ENCODE results near the gene ZFR. TPM values are rescaled to one million over a fixed set of nuclear protein-coding genes. Genes with fewer than 3 reads are reported as not detected.

The ZFR gene
- total and polyA plus RNA-seq, 9 of the 15 experiments (the other 6 are each of a cell fraction or from before 2014, with no cell fraction given) = 35.5 to 108 (median 71.1) TPM

GRCh38 chr5:32331935-32332274, 112.6 kb downstream of the ZFR start:
- in situ Hi-C loops (cut with MboI) (no loop called here), intact Hi-C loops (cut with micrococcal nuclease) (loop anchor here (10.0 kb wide), 1 partner anchor 283 kb away; no protein-coding TSS in a partner anchor)
- Histone ChIP-seq H3K4me3 (no peak overlapping the region), H4K20me1 (replicated peaks; ENCODE audit: control insufficient read depth, insufficient read depth, low read length) (no peaks in the 10 kb centered on the region), H3K9me1 (ENCODE audit: control insufficient read depth, insufficient read depth, low read length) (no peaks in the 10 kb centered on the region), H3K9me3 (replicated peaks; ENCODE audit: control insufficient read depth, insufficient read depth, low read depth, low read length) (no peaks in the 10 kb centered on the region), H3K36me3 (ENCODE audit: control insufficient read depth, insufficient read depth, low read length) (no peaks in the 10 kb centered on the region), H2AFZ (ENCODE audit: low read depth, low read length) (peak overlapping the region; percentile 18), H3K9ac (ENCODE audit: insufficient read depth in 1 of 2, low read depth in 2 of 2, low read length in 2 of 2) (no peak overlapping the region), H3K79me2 (ENCODE audit: control insufficient read depth, insufficient read depth, low read length) (no peaks in the 10 kb centered on the region), H3K27me3 (ENCODE audit: control insufficient read depth in 2 of 2, insufficient read depth in 2 of 2, low read length in 2 of 2) (no peaks in the 10 kb centered on the region), H3K4me2 (ENCODE audit: insufficient read depth, low read length) (no peak overlapping the region), H3K27ac (ENCODE audit: extremely low read depth, low read depth, low read length) (no peak overlapping the region), H3K4me1 (replicated peaks in 1 of 2; ENCODE audit: control insufficient read depth in 2 of 2, insufficient read depth in 2 of 2, low read length in 2 of 2) (peaks cover 0 to 3% of the 10 kb centered on the region in 2 experiments; a peak in 1 of 5 replicates)
- CTCF ChIA-PET (ENCODE audit: low intra/inter-chr PET ratio) = no interaction called here
- TF ChIP-seq STAT5A (IDR thresholded peaks at IDR 0.05; ENCODE audit: borderline replicate concordance, low read length) = no peak
- TF ChIP-seq PKNOX1 (IDR thresholded peaks at IDR 0.05) = no peak
- TF ChIP-seq TRIM28 (IDR thresholded peaks at IDR 0.05) = no peak
- TF ChIP-seq ADNP (tag; IDR thresholded peaks at IDR 0.05) = no peak
- no peak for TF ChIP-seq TAF15 (IDR thresholded peaks at IDR 0.05; ENCODE audit: low read depth, low read length)
- no peak for TF ChIP-seq EGR1 (conservative IDR thresholded peaks at IDR 0.05)
- no peak for TF ChIP-seq ZNF696 (CRISPR knock-in tag; conservative IDR thresholded peaks at IDR 0.05)
- TF ChIP-seq CREB1 (IDR thresholded peaks at IDR 0.05) = no peak
- TF ChIP-seq CREB1 (CRISPR knock-in tag; IDR thresholded peaks at IDR 0.05) = no peak
- no peak for TF ChIP-seq CBX1 (IDR thresholded peaks at IDR 0.05; ENCODE audit: low read depth)
- no peak for TF ChIP-seq ZNF766 (CRISPR knock-in tag; conservative IDR thresholded peaks at IDR 0.05)
- TF ChIP-seq, protein P1, sequence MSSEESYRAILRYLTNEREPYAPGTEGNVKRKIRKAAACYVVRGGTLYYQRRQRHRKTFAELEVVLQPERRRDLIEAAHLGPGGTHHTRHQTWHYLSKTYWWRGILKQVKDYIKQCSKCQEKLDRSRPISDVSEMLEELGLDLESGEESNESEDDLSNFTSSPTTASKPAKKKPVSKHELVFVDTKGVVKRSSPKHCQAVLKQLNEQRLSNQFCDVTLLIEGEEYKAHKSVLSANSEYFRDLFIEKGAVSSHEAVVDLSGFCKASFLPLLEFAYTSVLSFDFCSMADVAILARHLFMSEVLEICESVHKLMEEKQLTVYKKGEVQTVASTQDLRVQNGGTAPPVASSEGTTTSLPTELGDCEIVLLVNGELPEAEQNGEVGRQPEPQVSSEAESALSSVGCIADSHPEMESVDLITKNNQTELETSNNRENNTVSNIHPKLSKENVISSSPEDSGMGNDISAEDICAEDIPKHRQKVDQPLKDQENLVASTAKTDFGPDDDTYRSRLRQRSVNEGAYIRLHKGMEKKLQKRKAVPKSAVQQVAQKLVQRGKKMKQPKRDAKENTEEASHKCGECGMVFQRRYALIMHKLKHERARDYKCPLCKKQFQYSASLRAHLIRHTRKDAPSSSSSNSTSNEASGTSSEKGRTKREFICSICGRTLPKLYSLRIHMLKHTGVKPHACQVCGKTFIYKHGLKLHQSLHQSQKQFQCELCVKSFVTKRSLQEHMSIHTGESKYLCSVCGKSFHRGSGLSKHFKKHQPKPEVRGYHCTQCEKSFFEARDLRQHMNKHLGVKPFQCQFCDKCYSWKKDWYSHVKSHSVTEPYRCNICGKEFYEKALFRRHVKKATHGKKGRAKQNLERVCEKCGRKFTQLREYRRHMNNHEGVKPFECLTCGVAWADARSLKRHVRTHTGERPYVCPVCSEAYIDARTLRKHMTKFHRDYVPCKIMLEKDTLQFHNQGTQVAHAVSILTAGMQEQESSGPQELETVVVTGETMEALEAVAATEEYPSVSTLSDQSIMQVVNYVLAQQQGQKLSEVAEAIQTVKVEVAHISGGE (CRISPR knock-in tag; IDR thresholded peaks at IDR 0.05) = no peak
- TF ChIP-seq, protein P2, sequence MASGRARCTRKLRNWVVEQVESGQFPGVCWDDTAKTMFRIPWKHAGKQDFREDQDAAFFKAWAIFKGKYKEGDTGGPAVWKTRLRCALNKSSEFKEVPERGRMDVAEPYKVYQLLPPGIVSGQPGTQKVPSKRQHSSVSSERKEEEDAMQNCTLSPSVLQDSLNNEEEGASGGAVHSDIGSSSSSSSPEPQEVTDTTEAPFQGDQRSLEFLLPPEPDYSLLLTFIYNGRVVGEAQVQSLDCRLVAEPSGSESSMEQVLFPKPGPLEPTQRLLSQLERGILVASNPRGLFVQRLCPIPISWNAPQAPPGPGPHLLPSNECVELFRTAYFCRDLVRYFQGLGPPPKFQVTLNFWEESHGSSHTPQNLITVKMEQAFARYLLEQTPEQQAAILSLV (tag; IDR thresholded peaks at IDR 0.05) = no peak
- no peak for TF ChIP-seq HDAC3 (IDR thresholded peaks at IDR 0.05; ENCODE audit: borderline replicate concordance, partially characterized antibody)
- ATAC-seq = no peak
- no peak for DNase-seq (ENCODE audit: extremely low read depth in 1 of 4, low spot score in 3 of 4)
- no TSS peak for BruUV-seq (replicated peaks)
- no peak for FAIRE-seq
- 31% methylated on average over 3 of the region's 3 CpGs for WGBS (ENCODE audit: insufficient coverage, low coverage, missing lambda C conversion rate)
- POLR2A ChIA-PET = interaction anchor here (1.2 to 2.3 kb wide), 2 partner anchors 12 to 17 kb away, joined by 4 to 5 read pairs; no protein-coding TSS in a partner anchor
